NOMO-1 treated with dmso at 0.1 percent for 144 hours (cell line): Measurements from ENCODE around the gene UXS1.

ENCODE experiments used
- DNase-seq: peaks from one replicate; lab custom pipeline; 2025; ENCODE audit not compliant: unreplicated experiment; lab: John Stamatoyannopoulos, UW

Gene UXS1

GRCh38 chr2:106090916-106091618, 103.0 kb downstream of the UXS1 start:
- no peak for DNase-seq

DNA sequence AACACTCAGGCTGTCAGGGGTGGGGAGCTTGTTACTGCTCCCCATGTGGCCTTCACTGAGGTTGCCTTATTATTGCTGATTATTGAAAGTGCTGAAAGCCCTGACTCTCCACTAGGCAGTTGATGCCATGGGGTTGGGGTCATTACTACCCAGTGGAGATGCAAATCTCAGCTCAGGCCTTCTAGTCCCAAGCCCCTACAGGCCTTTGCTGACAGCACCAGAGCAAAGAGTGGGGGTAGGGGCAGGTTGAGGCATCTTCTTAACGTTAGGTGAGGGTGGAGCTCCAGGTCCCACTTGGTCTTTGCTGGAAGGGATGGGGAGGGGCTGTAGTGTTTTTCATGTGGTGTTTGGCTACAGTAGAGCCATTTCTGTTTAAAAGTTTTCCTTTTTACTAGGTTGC, 104.5 kb downstream of the UXS1 start:
- no peak for DNase-seq

DNA sequence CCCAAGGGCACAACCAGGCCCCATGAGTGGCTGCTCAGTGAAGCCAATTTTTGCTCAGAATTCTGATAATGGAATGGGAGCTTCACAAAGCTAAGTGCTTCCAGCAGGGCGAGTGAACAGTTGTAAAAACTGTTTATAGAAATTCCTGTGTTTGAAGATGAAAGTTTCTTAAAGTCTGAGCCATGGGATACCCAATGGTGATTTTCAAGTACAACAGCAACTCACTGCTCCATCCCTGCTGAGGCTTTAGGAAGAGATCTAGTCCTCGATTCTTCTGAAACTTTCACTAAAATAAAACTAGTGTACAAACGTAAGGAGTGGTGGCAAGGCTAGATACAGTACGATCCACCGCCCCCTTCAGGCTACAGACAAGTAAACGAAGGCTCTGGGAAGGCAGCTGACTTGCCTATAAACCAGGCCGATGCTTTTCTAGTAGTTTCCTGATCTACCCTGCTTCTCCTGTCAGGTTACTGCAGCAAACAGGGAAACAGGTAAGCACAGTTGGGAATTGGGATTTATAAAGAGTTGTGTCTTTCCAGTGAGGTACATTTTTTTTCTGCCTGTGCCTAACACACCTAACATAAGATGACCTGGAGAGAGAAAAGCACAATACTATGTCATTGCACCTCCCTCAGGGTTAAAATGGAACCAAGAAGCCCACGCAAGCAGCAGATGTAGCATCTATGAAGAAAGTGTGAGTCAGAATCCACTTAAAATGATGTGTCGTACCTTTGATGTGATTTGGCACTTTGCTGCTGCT, 108.7 kb downstream of the UXS1 start:
- no peak for DNase-seq

DNA sequence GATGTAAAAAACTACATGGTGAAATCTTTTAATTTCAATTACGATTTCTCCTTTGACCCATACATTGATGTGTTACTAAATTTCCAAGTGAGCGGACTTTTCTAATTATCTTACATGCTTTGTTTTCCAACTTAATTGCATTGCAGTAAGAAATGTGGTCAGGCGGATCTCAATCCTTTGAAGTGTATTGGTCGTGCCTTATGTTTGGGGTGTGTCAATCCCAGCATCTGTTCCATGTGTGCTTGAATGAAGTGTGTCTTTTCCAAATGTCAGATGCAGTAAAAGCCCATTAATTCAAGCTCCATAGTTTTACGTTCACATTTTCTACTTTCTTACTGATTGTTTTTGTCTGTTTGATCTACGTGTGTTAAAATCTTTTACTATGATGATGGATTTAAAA, 113.1 kb downstream of the UXS1 start:
- DNase-seq: no peak

DNA sequence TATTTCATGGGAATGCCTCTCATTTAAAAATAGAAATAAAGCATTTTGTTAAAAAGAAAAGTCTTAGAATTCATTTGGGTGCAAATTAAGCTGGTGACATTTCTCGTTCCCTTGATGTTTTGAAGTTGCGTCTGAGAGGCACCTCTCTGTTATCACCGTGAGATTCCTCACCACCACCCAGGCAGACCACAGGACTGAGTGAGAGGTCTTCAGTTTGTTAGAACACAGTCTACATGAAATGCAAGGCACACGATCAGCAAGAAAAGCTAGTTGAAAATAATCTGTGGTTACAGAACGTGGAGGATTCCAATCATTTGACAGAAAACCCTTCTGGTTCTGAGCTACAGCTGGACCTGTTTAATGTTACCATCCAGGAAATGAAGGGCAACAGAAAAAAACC, 116.0 kb downstream of the UXS1 start:
- DNase-seq: no peak

DNA sequence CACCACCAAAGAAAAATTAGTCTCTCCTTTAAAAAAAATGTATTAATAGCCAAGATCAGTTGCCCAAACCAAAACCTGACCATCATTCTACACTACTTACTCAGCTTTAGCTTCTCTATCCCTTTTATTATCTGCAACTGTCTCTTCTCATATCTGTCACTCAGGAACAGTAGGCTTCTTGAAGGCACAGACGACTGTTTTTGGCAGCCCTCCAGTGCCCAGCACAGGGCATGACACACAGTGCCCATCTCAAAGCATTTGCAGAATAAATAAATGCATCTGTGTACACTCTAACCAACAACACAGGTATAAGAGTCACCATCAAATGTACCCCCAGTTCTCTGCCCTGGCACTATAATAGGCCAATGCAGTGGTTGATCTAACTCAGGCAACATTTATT, 117.2 kb downstream of the UXS1 start:
- no peak for DNase-seq

DNA sequence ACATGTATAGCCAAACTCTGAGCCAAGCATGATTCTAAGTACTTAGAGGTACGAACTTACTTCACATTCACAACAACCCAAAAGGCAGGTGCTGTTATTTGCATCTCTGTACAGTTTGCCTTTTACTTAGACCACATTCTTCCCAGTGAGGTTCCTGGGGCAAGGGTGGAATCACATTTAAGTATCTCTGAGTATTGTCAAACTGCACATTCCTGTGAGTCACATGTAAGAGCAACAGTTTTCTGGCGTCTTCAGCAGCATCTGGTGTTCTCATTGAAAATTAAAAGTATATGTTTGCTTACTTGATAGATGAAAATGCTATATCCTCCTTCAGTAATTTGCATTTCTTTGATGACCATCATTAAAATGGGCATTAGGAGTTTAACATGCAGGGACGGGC, 119.1 kb downstream of the UXS1 start:
- DNase-seq: no peak

DNA sequence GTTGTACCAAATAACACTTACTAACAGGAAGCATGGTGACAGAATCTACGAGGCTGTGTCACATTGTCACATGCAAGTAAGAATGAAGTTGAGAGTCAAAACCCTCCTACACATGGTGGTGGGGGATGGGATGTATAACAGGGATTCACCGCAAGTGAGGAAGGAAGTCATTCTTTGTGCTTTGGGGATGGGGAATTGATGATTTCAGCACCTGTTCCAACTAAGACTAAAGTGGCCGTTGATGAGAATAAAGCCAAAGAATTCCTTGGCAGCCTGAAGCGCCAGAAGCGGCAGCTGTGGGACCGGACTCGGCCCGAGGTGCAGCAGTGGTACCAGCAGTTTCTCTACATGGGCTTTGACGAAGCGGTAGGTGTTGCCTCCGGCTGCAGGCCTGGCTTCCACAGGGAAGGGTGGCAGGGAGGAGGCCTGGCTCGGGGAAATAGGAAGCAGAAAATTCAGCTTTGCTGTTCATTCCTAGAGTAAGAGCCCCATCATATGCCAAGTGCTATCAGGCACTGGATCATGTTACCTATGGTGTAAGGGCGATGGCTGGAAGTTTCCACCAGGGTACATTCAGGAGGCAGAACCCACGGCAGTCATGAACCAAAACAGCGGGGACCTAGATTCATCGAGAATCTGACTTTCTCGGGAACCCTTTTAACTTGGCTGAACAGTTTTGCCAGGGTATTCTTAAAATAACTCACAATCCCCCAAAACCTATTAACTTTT, 120.3 kb downstream of the UXS1 start:
- DNase-seq: no peak

DNA sequence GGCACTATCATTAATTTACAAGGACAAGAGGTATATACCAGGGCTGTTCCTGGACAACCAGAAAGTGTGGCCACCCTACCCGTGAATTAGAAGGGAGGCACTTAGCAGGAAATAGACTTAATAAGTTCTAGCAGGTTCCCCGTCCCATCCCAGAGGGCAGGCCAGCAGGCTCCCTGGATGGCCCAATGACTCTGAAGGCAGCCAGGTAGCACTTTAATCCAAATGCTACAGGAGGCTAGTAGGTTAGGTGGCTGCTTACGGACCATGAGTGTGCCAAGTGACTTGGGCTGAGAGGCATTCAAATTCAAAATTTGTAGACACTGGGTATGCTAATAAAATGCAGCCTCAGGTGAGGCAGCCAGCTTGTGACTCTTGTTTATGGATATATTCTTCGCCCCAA, 123.9 kb downstream of the UXS1 start:
- DNase-seq: no peak

GRCh38 chr2:106068451-106068850, 125.7 kb downstream of the UXS1 start:
- DNase-seq: no peak

DNA sequence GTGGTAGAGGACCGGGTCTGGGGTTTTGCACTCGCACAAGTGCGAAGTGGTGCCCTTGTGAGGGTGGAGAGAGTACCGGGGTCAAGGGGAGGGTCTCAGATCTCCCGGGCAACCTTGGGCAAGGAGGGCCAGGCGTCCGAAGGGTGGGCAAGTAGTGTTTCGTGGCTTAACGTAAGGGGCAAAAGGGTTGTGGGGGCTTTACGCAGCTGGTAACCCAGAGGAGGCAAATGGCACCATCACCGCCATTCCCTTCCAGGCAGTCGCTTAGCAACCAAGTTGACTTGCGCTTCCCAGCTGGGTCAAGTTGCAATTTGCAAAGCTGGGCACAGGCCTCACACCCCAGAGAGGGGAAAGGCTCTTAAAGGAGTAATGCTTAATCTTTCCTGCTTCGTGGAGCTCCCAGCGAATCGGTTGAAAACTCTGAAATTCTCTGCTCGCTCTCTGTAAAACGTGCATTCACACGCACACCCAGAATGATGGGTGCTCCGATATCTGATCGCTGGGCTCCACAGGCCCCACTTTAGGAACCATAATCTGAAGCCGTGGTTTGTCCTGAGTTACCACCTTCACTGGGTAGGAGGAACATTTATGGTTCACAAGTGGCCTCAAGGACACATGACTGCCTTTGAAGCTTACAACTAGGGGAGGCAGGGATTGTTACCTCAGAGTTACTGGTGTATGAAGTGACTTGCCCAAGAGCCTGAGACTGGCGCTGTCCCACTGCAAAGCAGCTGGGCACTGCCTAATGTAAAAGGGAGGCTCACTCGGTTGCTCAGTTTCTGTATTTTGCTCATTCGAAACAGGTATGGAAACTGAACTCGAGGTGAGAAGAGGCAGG, 127.9 kb downstream of the UXS1 start:
- DNase-seq: no peak

DNA sequence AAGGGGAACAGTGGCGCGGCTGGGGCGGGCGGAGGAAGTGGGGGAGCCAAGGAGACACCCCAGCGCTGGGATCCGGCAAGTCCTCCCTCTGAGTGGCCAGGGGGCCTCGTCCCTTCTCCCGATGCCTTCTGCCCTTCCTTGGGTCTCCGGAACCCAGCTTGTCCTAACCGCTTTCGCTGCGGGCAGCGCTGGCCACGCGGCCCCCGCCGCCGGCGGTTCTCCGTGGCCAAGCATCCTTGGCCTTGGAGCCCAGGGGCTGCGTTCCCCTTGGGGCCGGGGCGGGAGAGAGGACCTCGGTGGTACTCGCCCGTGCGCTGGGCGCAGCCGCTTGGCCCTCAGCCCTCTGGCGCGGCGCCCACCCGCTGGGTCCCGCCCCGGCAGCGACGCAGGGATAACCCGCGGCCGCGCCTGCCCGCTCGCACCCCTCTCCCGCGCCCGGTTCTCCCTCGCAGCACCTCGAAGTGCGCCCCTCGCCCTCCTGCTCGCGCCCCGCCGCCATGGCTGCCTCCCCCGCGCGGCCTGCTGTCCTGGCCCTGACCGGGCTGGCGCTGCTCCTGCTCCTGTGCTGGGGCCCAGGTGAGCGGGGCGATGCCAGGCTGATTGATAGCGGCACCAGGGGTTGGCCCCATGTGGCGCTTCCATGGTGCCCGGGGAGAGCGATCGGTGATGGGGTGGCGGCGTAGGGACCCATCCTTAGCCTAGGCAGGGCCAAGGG, 128.7 kb downstream of the UXS1 start:
- DNase-seq: no peak

DNA sequence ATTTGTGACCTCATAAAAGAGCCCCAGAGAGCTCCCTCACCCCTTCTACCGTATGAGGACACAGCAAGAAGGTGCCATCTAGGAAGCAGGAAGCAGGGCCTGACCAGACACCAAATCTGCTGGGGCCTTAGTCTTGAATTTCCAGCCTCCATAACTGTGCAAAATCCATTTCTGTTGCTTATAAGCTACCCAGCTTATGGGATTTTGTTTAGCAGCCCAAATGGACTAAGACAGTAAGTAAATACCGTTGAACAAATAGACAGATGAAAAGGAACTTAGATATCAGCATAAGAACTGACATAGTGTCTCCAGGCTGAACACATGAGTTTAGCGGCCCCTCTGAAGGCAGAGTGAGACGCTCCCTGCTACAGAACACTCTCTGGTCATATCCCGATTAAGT, 130.9 kb downstream of the UXS1 start:
- DNase-seq: no peak

DNA sequence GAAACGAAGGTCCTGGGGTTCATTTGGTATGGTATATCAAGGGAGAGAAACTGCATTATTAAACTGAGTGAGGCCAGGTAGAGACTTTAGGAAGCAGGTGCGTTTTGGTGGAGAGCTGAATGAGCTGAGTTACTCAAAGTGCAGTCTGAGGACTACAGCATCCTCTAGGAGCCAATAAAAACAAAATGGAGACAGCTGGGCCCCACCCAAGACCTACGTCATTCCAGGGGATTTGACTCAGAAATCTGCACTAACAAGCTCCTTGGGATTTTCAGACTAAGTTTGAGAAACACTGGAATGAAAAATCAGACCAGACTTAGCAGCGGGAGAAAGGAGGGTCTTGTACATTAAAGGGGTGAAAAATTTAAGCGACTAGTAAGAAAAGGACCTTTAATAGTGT, 131.5 kb downstream of the UXS1 start:
- DNase-seq: no peak

DNA sequence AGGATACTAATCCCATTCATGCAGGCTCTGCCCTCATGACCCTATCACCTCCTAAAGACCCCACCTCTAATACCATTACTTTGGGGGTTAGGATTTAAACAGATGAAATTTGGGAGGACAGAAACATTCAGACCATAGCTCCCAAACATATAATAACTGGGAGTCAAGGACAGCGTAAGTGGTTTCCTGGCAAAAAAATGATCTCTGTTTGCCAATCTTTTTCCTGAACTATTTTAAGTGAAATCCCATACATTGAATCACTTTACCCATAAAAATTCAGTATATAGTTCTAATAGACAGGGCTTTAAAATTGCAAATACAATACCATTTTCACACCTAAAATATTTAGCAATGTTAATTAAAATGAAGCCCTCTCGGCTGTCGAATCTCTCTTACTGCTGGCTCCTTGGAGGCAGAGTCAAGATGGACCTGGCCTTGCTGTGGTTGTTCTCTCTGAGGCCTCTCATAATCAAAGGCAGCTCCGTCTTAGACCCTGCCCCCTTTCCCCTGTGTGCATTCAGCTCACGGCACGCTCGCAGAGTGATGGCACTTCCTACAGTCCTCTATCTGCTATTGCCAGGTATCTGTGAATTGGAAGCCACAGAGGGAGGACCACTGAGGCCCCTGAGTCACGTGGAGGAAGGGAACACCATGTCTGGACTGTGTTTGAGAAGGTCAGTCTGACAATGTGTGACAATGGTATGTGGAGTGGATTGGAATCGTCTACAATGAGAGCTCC, 132.3 kb downstream of the UXS1 start:
- DNase-seq: no peak

DNA sequence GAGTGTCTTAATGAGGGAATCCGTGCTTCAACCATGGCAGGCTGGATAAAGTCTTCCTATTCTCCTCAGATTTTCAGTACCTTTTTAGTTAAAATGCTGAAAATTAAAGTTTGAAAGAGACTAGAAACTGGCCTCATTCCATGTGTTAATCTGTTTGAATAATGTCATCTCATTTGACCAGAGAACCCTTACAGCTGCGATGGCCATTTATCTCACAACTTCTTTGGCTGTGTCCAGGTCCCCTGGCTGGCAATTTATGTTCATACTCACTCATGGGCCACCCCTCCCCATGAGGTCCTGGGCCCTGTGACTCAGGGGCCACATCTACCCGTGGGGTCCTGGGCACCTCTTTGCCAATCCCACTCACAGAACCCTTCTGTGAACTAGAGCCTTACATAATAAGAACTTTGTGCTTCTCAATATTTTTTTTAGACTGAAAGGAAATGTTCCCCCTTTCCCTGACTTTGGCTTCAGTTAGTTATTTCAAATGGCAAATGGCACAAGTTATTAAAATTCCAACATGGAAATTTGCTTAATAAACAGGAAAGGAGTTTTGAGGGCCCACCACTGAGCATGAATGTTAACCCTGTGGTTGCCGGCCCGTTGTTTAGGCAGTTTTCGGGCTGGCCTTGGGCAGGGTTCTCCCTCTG, 134.6 kb downstream of the UXS1 start:
- no peak for DNase-seq

- no peak for DNase-seq
Observed at GRCh38 chr2:106058469-106059137, 135.5 kb downstream of the UXS1 start.

- DNase-seq: no peak
Observed at GRCh38 chr2:106057206-106057605, 136.9 kb downstream of the UXS1 start.
